Astrocyte of the spinal cord (primary cell): ENCODE measurements around the gene ANKRD63.

Source experiments
- DNase-seq: peaks from one replicate; pipeline ENCODE4 v3.0.0; 2011; ENCODE audit warnings: low read depth, low spot score
- H3K4me3 ChIP-seq: 2 replicates; pipeline ENCODE4 v1.5.1; 2011; ENCODE audit warnings: low read depth, mild to moderate bottlenecking, low read length, moderate library complexity
- in situ Hi-C: cut with HindIII; loops from 2 replicates; pipeline ENCODE4 v1.10.0; 2017; ENCODE audit warnings: low sequenced_read_pairs
- TF ChIP-seq, protein P1 (sequence below): IDR thresholded peaks from 2 replicates; pipeline ENCODE4 v1.5.1; 2012; ENCODE audit warnings: low read depth, mild to moderate bottlenecking, low read length, inconsistent platforms

ANKRD63 gene

GRCh38 chr15:40302288-40302886 is 19.5 kb upstream of the ANKRD63 start:
- TF ChIP-seq, protein P1, sequence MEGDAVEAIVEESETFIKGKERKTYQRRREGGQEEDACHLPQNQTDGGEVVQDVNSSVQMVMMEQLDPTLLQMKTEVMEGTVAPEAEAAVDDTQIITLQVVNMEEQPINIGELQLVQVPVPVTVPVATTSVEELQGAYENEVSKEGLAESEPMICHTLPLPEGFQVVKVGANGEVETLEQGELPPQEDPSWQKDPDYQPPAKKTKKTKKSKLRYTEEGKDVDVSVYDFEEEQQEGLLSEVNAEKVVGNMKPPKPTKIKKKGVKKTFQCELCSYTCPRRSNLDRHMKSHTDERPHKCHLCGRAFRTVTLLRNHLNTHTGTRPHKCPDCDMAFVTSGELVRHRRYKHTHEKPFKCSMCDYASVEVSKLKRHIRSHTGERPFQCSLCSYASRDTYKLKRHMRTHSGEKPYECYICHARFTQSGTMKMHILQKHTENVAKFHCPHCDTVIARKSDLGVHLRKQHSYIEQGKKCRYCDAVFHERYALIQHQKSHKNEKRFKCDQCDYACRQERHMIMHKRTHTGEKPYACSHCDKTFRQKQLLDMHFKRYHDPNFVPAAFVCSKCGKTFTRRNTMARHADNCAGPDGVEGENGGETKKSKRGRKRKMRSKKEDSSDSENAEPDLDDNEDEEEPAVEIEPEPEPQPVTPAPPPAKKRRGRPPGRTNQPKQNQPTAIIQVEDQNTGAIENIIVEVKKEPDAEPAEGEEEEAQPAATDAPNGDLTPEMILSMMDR = no peak
- DNase-seq = no peak
- in situ Hi-C loops = no loop called here
- no peak overlapping the region for H3K4me3 ChIP-seq

DNA sequence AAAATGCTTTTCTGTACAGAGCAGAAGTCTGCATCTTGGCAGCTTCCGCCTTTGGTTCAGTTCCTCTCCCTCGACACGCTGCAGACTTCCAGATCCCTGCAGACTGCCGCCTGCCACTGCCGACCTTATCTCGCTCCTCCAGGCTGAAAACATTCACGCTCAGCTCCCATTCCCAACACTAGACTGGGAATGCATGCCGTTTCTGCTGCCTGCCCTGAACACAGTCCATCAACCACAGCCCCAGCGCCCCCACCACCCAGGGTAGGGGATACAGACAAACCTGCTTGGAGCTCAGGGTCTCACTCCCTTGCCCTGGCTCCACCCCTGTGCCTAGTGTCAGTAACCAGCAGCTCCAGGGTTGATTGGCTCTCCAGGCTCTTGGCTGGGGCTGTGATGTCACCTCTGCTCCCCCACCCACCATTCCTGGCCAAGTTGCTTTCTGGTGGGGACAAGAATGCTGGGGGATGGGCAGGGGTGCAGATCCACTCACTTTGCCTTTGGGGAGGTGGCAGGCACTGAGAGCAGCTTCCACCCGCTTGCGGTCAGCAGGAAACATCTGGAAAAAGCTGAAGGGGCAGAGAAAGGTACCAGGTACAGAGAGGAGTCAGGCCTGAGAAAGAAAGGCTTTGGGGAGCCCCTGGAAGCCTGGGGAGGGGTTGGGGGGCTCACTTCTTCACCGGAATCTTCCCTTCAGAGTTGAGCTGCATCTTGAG is 18.8 kb upstream of the ANKRD63 start:
- TF ChIP-seq, protein P1 = no peak
- DNase-seq = no peak
- H3K4me3 ChIP-seq = no peak overlapping the region
- in situ Hi-C loops = no loop called here

- no peak for DNase-seq
- no peak overlapping the region for H3K4me3 ChIP-seq
- TF ChIP-seq, protein P1 = no peak
- in situ Hi-C loops = no loop called here
Observed at GRCh38 chr15:40300771-40301170, 17.9 kb upstream of the ANKRD63 start.

DNA sequence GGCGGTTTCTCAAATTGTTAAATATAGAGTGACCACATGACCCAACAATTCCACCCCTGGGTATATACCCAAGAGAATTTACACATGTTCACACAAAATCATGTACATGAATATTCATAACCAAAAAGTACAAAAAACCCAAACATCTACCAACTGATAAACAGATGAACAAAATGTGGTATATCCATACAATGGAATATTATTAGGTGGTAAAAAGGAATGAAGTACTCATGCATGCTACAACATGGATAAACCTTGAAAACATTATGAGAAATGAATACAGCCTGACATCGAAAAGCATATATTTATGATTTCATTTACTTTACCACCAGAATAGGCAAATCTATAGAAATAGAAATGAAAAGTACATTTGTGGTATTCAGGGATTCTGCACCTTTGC is 17.5 kb upstream of the ANKRD63 start:
- in situ Hi-C loops = no loop called here
- no peak overlapping the region for H3K4me3 ChIP-seq
- DNase-seq = no peak
- TF ChIP-seq, protein P1 = no peak

DNA sequence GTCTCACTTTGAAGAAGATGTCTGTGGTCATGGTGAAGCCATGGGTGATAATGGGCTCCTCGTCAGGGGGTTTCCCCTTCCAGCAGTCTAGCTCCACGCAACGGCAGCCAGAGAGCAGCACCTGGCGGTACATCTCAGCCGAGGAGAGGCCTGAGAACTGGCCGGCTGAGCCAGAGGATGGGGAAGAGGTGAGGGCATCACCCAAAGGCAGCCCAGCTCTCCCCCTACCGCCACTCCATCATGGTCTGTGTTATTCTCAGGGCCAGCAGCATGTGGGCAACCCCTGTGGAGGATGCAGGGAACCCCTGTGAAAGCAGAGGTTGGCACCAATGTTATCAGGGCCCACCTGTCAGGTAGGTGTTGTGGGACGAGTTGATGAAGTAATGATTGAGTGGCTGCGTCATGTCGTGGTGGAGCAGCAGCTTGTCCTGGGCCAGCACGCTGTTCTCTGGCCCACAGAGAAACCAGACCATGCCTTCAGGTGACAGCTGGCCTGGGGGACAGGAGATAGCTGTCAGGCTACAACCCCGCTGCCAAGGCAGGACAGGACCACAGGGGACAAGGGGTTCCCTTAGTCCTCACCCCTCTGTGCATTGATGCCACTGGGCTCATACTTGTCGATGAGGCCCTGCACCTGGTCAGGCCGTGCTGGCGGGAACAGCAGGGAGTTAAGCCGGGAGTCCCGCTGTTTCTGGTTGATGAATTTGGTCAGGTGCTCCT is 15.5 kb upstream of the ANKRD63 start:
- TF ChIP-seq, protein P1 = no peak
- no peak for DNase-seq
- in situ Hi-C loops = loop anchor here (25.0 kb wide), 1 partner anchor 114 kb away; the partner anchor contains the start of gene IVD
- H3K4me3 ChIP-seq = no peak overlapping the region

DNA sequence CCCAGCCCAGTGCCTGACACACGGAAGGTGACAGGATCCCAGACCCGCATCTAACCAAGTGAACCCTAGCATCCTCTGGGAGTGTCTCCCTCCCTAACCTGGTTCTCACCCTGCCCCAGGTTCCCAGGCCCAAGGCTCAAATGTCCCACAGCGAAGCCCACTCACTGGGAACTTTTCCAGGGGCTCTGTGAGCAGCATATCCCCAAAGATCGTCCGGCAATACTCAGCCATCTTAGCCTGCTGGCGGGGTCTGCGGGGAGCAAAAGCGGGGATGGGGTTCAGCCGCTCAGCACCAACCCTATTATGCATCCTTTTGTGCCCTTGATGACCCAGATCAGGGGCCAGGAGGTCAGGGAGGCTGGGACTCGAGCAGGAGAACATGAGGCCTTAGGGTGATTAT is 14.5 kb upstream of the ANKRD63 start:
- TF ChIP-seq, protein P1 = no peak
- no peak for DNase-seq
- in situ Hi-C loops = loop anchor here (25.0 kb wide), 1 partner anchor 115 kb away; the partner anchor contains the start of gene IVD
- H3K4me3 ChIP-seq = no peak overlapping the region
